BLaER1 (cell line): ENCODE results near the gene CCDC28B.

ENCODE experiments used
- H3K27ac ChIP-seq: shearing (Covaris generic); formaldehyde crosslinking; 2 replicates; pipeline ENCODE4 v1.8.1; 2022
- H3K27me3 ChIP-seq: shearing (Covaris generic); formaldehyde crosslinking; 2 replicates; pipeline ENCODE4 v1.8.1; 2022
- H3K36me3 ChIP-seq: shearing (Covaris generic); formaldehyde crosslinking; 2 replicates; pipeline ENCODE4 v1.8.1; 2022
- H3K4me1 ChIP-seq: shearing (Covaris generic); formaldehyde crosslinking; 2 replicates; pipeline ENCODE4 v1.8.1; 2022
- H3K4me2 ChIP-seq: shearing (Covaris generic); formaldehyde crosslinking; 2 replicates; pipeline ENCODE4 v1.8.1; 2022
- H3K4me3 ChIP-seq: shearing (Covaris generic); formaldehyde crosslinking; 2 replicates; pipeline ENCODE4 v1.8.1; 2022
- H3K9ac ChIP-seq: shearing (Covaris generic); formaldehyde crosslinking; 2 replicates; pipeline ENCODE4 v1.8.1; 2022
- H3K9me3 ChIP-seq: shearing (Covaris generic); formaldehyde crosslinking; 2 replicates; pipeline ENCODE4 v1.8.1; 2022
- H4K20me1 ChIP-seq: shearing (Covaris generic); formaldehyde crosslinking; 2 replicates; pipeline ENCODE4 v1.8.1; 2022
- Cebpa-rat ChIP-seq: shearing (Covaris generic); IDR thresholded peaks from 2 replicates; pipeline ENCODE4 v1.8.1; 2022

Gene CCDC28B

GRCh38 chr1:32192220-32192948, 8.0 kb upstream of the CCDC28B start:
- Histone ChIP-seq H3K36me3 (peaks cover 100% of the 10 kb centered on the region), H3K27ac (no peak overlapping the region), H3K9ac (no peak overlapping the region), H3K4me1 (peaks cover 19% of the 10 kb centered on the region), H4K20me1 (peaks cover 93% of the 10 kb centered on the region), H3K4me2 (no peak overlapping the region), H3K9me3 (no peaks in the 10 kb centered on the region), H3K27me3 (no peaks in the 10 kb centered on the region), H3K4me3 (no peak overlapping the region)
- TF ChIP-seq Cebpa-rat, result no peak

GRCh38 chr1:32194984-32195383, 5.4 kb upstream of the CCDC28B start:
- TF ChIP-seq Cebpa-rat, result no peak
- Histone ChIP-seq H3K36me3 (peaks cover 88% of the 10 kb centered on the region), H3K4me2 (peak overlapping the region; percentile 26), H3K9me3 (no peaks in the 10 kb centered on the region), H3K4me1 (peaks cover 33% of the 10 kb centered on the region), H3K27ac (no peak overlapping the region), H3K9ac (peak overlapping the region; percentile 32), H3K4me3 (no peak overlapping the region), H3K27me3 (no peaks in the 10 kb centered on the region), H4K20me1 (peaks cover 75% of the 10 kb centered on the region)

- Histone ChIP-seq H3K27ac (no peak overlapping the region), H3K36me3 (peaks cover 83% of the 10 kb centered on the region), H3K4me3 (no peak overlapping the region), H3K9ac (peak overlapping the region; percentile 32; the same call in 1 of the 2 replicates), H4K20me1 (peaks cover 69% of the 10 kb centered on the region), H3K4me2 (peak overlapping the region; percentile 26), H3K4me1 (peaks cover 36% of the 10 kb centered on the region), H3K27me3 (no peaks in the 10 kb centered on the region), H3K9me3 (no peaks in the 10 kb centered on the region)
- no peak for TF ChIP-seq Cebpa-rat
Measured at GRCh38 chr1:32195531-32195930, 4.9 kb upstream of the CCDC28B start.

GRCh38 chr1:32195972-32196823, 4.2 kb upstream of the CCDC28B start:
- no peak for TF ChIP-seq Cebpa-rat
- Histone ChIP-seq H3K27me3 (no peaks in the 10 kb centered on the region), H3K27ac (no peak overlapping the region), H3K4me2 (peak overlapping the region; percentile 26; the same call in 1 of the 2 replicates), H4K20me1 (peaks cover 62% of the 10 kb centered on the region), H3K4me1 (peaks cover 39% of the 10 kb centered on the region), H3K4me3 (no peak overlapping the region), H3K36me3 (peaks cover 76% of the 10 kb centered on the region), H3K9ac (no peak overlapping the region), H3K9me3 (no peaks in the 10 kb centered on the region)

- no peaks in the 10 kb centered on the region for H3K27me3 ChIP-seq
- no peak overlapping the region for H3K4me2 ChIP-seq
- peaks cover 48% of the 10 kb centered on the region for H3K4me1 ChIP-seq
- no peak overlapping the region for H3K27ac ChIP-seq
- H3K9me3 ChIP-seq, result no peaks in the 10 kb centered on the region
- H3K4me3 ChIP-seq, result no peak overlapping the region
- H3K36me3 ChIP-seq, result peaks cover 67% of the 10 kb centered on the region
- peaks cover 54% of the 10 kb centered on the region for H4K20me1 ChIP-seq
- H3K9ac ChIP-seq, result no peak overlapping the region
- no peak for TF ChIP-seq Cebpa-rat
Measured at GRCh38 chr1:32197074-32197473, 3.3 kb upstream of the CCDC28B start.

GRCh38 chr1:32197837-32198236, 2.6 kb upstream of the CCDC28B start:
- Histone ChIP-seq H3K4me2 (no peak overlapping the region), H4K20me1 (peaks cover 47% of the 10 kb centered on the region), H3K27ac (no peak overlapping the region; the same call in 1 of the 2 replicates), H3K4me1 (peaks cover 55% of the 10 kb centered on the region), H3K36me3 (peaks cover 60% of the 10 kb centered on the region), H3K9me3 (no peaks in the 10 kb centered on the region), H3K4me3 (no peak overlapping the region), H3K27me3 (no peaks in the 10 kb centered on the region), H3K9ac (no peak overlapping the region)
- TF ChIP-seq Cebpa-rat, result no peak

GRCh38 chr1:32198237-32199042, 2.0 kb upstream of the CCDC28B start:
- Histone ChIP-seq H4K20me1 (peaks cover 47% of the 10 kb centered on the region), H3K4me1 (peaks cover 58% of the 10 kb centered on the region), H3K27ac (no peak overlapping the region; the same call in 1 of the 2 replicates), H3K36me3 (peaks cover 54% of the 10 kb centered on the region), H3K4me3 (no peak overlapping the region), H3K9me3 (no peaks in the 10 kb centered on the region), H3K4me2 (0 out of 2 replicates have a peak overlapping the region, but pooled peaks have one; percentile 94), H3K27me3 (no peaks in the 10 kb centered on the region), H3K9ac (no peak overlapping the region)
- TF ChIP-seq Cebpa-rat, result no peak

- Histone ChIP-seq H3K4me3 (no peak overlapping the region), H3K27me3 (no peaks in the 10 kb centered on the region), H3K4me1 (peaks cover 58% of the 10 kb centered on the region), H3K9ac (no peak overlapping the region), H3K36me3 (peaks cover 54% of the 10 kb centered on the region), H4K20me1 (peaks cover 39% of the 10 kb centered on the region), H3K9me3 (no peaks in the 10 kb centered on the region), H3K27ac (no peak overlapping the region), H3K4me2 (peak overlapping the region; percentile 94)
- no peak for TF ChIP-seq Cebpa-rat
Measured at GRCh38 chr1:32199043-32199716, 1.2 kb upstream of the CCDC28B start.

- Histone ChIP-seq H3K9me3 (no peaks in the 10 kb centered on the region), H3K4me3 (peak overlapping the region; percentile 78; the same call in 1 of the 2 replicates), H4K20me1 (peaks cover 34% of the 10 kb centered on the region), H3K27ac (no peak overlapping the region), H3K4me1 (peaks cover 56% of the 10 kb centered on the region), H3K4me2 (peak overlapping the region; percentile 94), H3K9ac (peak overlapping the region; percentile 77; the same call in 1 of the 2 replicates), H3K27me3 (no peaks in the 10 kb centered on the region), H3K36me3 (peaks cover 49% of the 10 kb centered on the region)
- no peak for TF ChIP-seq Cebpa-rat
Measured at GRCh38 chr1:32199717-32200072, 700 bp upstream of the CCDC28B start.
